ENCODE data around the gene NLK. TPM values are rescaled to one million over a fixed set of nuclear protein-coding genes. Genes with fewer than 3 reads are reported as not detected.
A peak's percentile ranks its signal among the peaks of the same experiment; 100 is the strongest.
"Not testable (repeated sequence)": the region's sequence is repeated elsewhere in the genome, so short reads cannot be mapped to it uniquely, and the experiment has no call there.

Gene NLK
- total and polyA plus RNA-seq, 4 donors, result 28.2 to 48.5 (median 34.6) TPM

DNA sequence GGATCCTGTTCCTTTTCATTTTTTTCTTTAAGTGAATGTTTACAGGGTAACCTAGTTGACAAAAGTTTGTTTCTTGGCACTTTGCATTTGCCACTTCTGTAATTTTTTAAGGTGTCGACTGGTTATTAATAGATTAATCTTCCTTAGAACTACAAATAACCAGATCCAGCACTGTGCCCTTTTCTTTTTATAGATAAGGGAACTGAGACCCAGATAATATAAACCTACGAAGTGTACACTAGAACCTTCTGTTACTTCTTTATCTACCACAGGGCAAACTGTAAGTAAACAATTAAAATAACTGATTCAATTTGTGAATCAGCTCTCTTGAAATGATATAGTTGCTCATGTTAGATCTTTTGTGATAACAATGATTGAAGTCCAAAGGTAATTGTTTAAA is 55.4 kb downstream of the NLK start:
- H3K27me3 ChIP-seq (ENCODE audit: control insufficient read depth, insufficient read depth, low read length), result no peaks in the 10 kb centered on the region
- no peaks in the 10 kb centered on the region for H3K4me1 ChIP-seq (ENCODE audit: control insufficient read depth, insufficient read depth, low read length)
- no peaks in the 10 kb centered on the region for H3K9me3 ChIP-seq (ENCODE audit: control insufficient read depth, insufficient read depth, low read length)
- no CpG with 5 or more reads among the region's 2 CpGs for WGBS (ENCODE audit: insufficient coverage)
- H3K36me3 ChIP-seq (ENCODE audit: control insufficient read depth, insufficient read depth, low read length), result no peaks in the 10 kb centered on the region
- DNase-seq (ENCODE audit: low read depth in 4 of 6, low spot score in 6 of 6), result no peak
- no peak overlapping the region for H3K4me3 ChIP-seq (ENCODE audit: low read depth, low read length)
- no peak overlapping the region for H3K27ac ChIP-seq (ENCODE audit: low read depth, low read length)

DNA sequence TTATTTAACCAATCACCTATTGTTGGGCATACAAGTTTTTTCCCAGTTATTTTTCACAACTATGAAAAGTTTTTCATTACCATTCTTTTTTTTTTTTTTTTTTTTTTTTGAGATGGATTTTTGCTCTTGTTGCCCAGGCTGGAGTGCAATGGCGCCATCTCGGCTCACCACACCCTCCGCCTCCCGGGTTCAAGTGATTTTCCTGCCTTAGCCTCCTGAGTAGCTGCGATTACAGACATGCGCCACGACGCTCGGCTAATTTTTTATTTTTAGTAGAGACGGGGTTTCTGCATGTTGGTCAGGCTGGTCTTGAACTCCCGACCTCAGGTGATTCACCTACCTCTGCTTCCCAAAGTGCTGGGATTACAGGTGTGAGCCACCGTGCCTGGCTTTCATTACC is 56.1 kb downstream of the NLK start:
- not testable (repeated sequence) for DNase-seq (ENCODE audit: low read depth in 4 of 6, low spot score in 6 of 6); H3K4me3 ChIP-seq (ENCODE audit: low read depth, low read length); H3K36me3 ChIP-seq (ENCODE audit: control insufficient read depth, insufficient read depth, low read length); H3K27ac ChIP-seq (ENCODE audit: low read depth, low read length); H3K9me3 ChIP-seq (ENCODE audit: control insufficient read depth, insufficient read depth, low read length); H3K27me3 ChIP-seq (ENCODE audit: control insufficient read depth, insufficient read depth, low read length); H3K4me1 ChIP-seq (ENCODE audit: control insufficient read depth, insufficient read depth, low read length)
- 98% methylated on average over 8 of the region's 12 CpGs for whole genome bisulfite sequencing (ENCODE audit: insufficient coverage)

DNA sequence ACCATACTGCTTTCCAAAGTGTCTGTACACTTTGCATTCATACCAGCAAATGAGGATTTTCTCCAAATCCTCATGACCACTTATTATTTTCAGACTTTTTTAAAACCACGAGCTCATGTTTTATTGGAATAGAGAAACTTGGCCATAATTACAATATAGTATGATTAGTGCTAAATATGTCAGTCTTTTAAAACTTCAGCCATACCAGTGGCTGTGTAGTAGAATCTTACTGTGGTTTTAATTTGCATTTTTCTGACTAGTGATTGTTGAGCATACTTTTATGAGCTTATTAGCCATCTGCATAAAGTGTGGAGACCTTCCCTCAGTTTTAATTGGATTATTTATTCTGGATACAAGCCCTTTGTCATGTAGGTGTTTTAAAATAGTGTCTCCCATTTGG is 57.8 kb downstream of the NLK start:
- no peaks in the 10 kb centered on the region for H3K27me3 ChIP-seq (ENCODE audit: control insufficient read depth, insufficient read depth, low read length)
- no peak overlapping the region for H3K27ac ChIP-seq (ENCODE audit: low read depth, low read length)
- DNase-seq (ENCODE audit: low read depth in 4 of 6, low spot score in 6 of 6), result no peak
- no CpG with 5 or more reads among the region's 1 CpG for WGBS (ENCODE audit: insufficient coverage)
- H3K4me1 ChIP-seq (ENCODE audit: control insufficient read depth, insufficient read depth, low read length), result no peaks in the 10 kb centered on the region
- H3K4me3 ChIP-seq (ENCODE audit: low read depth, low read length), result no peak overlapping the region
- H3K36me3 ChIP-seq (ENCODE audit: control insufficient read depth, insufficient read depth, low read length), result no peaks in the 10 kb centered on the region
- no peaks in the 10 kb centered on the region for H3K9me3 ChIP-seq (ENCODE audit: control insufficient read depth, insufficient read depth, low read length)

DNA sequence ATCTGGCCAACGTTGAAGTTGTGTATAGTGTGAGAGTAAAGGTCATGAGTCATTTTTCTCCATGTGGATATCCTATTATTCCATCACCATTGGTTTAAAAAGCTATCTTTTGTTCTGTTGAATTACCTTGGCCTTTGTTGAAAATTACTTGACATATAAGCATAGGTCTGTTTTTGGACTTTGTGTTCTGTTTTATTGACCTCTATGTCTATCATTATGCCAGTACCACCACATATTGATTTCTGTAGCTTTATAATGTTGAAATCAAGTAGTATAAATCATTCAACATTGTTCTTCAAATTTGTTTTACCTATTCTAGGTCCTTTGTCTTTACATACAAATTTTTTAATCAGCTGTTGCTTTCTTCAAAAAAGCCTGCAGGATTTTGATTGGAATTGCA is 58.5 kb downstream of the NLK start:
- Histone ChIP-seq H3K27ac (ENCODE audit: low read depth, low read length) (no peak overlapping the region), H3K36me3 (ENCODE audit: control insufficient read depth, insufficient read depth, low read length) (no peaks in the 10 kb centered on the region), H3K27me3 (ENCODE audit: control insufficient read depth, insufficient read depth, low read length) (no peaks in the 10 kb centered on the region), H3K4me3 (ENCODE audit: low read depth, low read length) (no peak overlapping the region), H3K4me1 (ENCODE audit: control insufficient read depth, insufficient read depth, low read length) (no peaks in the 10 kb centered on the region), H3K9me3 (ENCODE audit: control insufficient read depth, insufficient read depth, low read length) (no peaks in the 10 kb centered on the region)
- DNase-seq (ENCODE audit: low read depth in 4 of 6, low spot score in 6 of 6), result no peak
- WGBS (ENCODE audit: insufficient coverage), result no CpG with 5 or more reads among the region's 1 CpG

DNA sequence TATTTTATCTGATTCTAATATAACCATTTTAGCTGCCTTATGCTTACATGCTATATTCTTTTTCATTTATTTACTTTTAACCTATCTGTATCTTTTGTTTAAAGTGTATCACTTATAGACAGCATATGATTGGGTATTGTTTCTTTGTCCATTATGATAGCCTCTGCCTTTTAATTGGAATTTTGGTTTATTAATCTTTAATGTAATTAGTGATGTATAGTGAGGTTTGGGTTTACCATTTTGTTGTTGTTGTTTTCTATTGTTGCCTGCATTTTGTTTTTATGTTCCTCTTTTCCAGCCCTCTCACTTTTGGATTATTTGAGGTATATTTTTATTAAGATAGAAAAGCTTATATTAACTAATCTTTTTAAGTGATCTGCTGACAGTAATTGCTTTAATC is 59.4 kb downstream of the NLK start:
- Histone ChIP-seq H3K27ac (ENCODE audit: low read depth, low read length) (no peak overlapping the region), H3K4me3 (ENCODE audit: low read depth, low read length) (no peak overlapping the region), H3K27me3 (ENCODE audit: control insufficient read depth, insufficient read depth, low read length) (no peaks in the 10 kb centered on the region), H3K4me1 (ENCODE audit: control insufficient read depth, insufficient read depth, low read length) (no peaks in the 10 kb centered on the region), H3K36me3 (ENCODE audit: control insufficient read depth, insufficient read depth, low read length) (no peaks in the 10 kb centered on the region), H3K9me3 (ENCODE audit: control insufficient read depth, insufficient read depth, low read length) (no peaks in the 10 kb centered on the region)
- no peak for DNase-seq (ENCODE audit: low read depth in 4 of 6, low spot score in 6 of 6)

DNA sequence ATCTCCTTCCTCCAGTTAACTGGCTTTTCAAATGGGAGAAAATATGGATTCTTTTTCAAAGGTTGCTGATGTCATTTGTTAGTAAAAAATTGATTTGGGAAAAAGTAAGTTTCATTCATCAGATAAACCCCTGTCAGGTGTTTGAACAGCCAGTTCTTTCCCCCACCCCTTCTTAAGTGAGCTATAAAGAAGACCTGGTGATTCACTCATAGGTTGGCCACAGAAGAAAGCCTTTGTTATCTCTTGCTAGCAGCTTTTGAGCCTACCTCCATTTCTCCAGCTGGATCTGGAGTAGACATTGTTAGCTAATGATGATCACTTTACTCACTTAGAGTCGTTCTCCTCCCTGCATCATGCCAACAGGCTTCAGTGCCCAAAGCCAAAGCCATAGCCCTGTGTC is 63.0 kb downstream of the NLK start:
- WGBS (ENCODE audit: insufficient coverage), result no CpG with 5 or more reads among the region's 1 CpG

DNA sequence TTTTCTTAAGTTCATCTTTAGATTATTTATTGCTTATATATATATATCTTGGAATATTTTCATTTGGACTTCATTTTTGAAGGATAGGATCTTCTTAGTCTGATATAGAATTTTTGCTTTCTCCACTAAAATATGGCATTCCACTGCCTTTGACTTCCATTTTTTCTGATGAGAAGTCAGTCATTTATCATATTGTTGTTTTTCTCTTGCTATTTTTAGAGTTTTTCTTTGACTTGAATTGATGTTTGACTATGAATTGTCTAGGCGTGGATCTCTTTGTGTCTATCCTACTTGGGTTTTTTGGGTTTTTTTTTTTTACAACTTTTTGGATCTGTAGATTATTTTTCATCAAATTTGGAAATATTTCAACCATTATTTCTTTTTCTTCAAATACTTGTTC is 67.7 kb downstream of the NLK start:
- Histone ChIP-seq H3K27me3 (ENCODE audit: control insufficient read depth, insufficient read depth, low read length) (no peaks in the 10 kb centered on the region), H3K4me1 (ENCODE audit: control insufficient read depth, insufficient read depth, low read length) (no peaks in the 10 kb centered on the region), H3K9me3 (ENCODE audit: control insufficient read depth, insufficient read depth, low read length) (no peaks in the 10 kb centered on the region), H3K27ac (ENCODE audit: low read depth, low read length) (no peak overlapping the region), H3K4me3 (ENCODE audit: low read depth, low read length) (no peak overlapping the region), H3K36me3 (ENCODE audit: control insufficient read depth, insufficient read depth, low read length) (no peaks in the 10 kb centered on the region)
- no CpG with 5 or more reads among the region's 1 CpG for WGBS (ENCODE audit: insufficient coverage)
- DNase-seq (ENCODE audit: low read depth in 4 of 6, low spot score in 6 of 6), result no peak

More for the DNA sequence above, 63.0 kb downstream of the NLK start:
- Histone ChIP-seq H3K9me3 (ENCODE audit: control insufficient read depth, insufficient read depth, low read length) (no peaks in the 10 kb centered on the region), H3K4me3 (ENCODE audit: low read depth, low read length) (no peak overlapping the region), H3K27me3 (ENCODE audit: control insufficient read depth, insufficient read depth, low read length) (no peaks in the 10 kb centered on the region), H3K27ac (ENCODE audit: low read depth, low read length) (no peak overlapping the region), H3K4me1 (ENCODE audit: control insufficient read depth, insufficient read depth, low read length) (no peaks in the 10 kb centered on the region), H3K36me3 (ENCODE audit: control insufficient read depth, insufficient read depth, low read length) (no peaks in the 10 kb centered on the region)
- DNase-seq (ENCODE audit: low read depth in 4 of 6, low spot score in 6 of 6), result no peak

DNA sequence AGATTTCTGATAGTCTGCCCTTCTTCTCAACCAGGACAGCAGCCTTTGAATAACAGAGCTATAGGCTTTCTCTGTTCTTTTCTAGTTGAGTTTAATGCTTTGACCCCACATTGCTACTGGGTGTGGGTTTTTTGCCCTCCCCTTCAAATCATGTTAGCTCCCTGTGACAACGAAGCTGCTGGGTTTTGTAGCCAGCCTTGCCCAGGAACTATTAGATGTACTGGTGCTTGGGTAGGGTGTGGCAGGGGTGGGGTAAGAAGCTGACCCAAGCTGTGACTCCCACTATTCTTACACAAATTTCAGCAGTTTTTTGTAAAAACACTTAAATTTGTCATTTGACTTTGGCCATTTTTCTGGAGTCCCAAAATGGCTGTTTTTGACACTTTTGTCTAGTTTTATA is 69.7 kb downstream of the NLK start:
- peak overlapping the region; percentile 68 for H3K27ac ChIP-seq (ENCODE audit: low read depth, low read length)

DNA sequence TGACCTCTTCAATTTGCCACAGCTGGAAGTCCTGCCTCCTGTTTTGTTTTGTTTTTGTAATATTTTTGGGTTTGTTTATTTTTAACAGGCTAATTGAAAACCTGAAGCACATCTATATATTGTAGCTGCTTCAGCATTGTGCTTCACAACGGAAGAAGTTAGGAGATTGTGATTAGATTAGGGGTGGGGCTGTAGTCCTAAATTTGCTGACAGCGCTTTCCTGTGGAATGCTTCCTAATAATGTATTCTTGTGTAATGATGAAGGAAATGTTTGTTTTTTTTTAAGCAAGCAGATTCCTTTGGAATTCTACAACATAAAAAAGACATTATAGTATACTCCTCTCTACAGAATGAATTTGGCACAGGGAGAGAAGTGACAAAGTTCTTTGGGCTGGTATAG is 70.1 kb downstream of the NLK start:
- 79% methylated on average over 2 of the region's 2 CpGs for WGBS (ENCODE audit: insufficient coverage)
- Histone ChIP-seq H3K4me1 (ENCODE audit: control insufficient read depth, insufficient read depth, low read length) (no peaks in the 10 kb centered on the region), H3K4me3 (ENCODE audit: low read depth, low read length) (no peak overlapping the region), H3K27ac (ENCODE audit: low read depth, low read length) (peak overlapping the region; percentile 68), H3K36me3 (ENCODE audit: control insufficient read depth, insufficient read depth, low read length) (no peaks in the 10 kb centered on the region), H3K9me3 (ENCODE audit: control insufficient read depth, insufficient read depth, low read length) (no peaks in the 10 kb centered on the region), H3K27me3 (ENCODE audit: control insufficient read depth, insufficient read depth, low read length) (no peaks in the 10 kb centered on the region)
- DNase-seq (ENCODE audit: low read depth in 4 of 6, low spot score in 6 of 6), result no peak

More for the DNA sequence above, 69.7 kb downstream of the NLK start:
- no peak for DNase-seq (ENCODE audit: low read depth in 4 of 6, low spot score in 6 of 6)
- no peaks in the 10 kb centered on the region for H3K36me3 ChIP-seq (ENCODE audit: control insufficient read depth, insufficient read depth, low read length)
- no peaks in the 10 kb centered on the region for H3K9me3 ChIP-seq (ENCODE audit: control insufficient read depth, insufficient read depth, low read length)
- no peaks in the 10 kb centered on the region for H3K4me1 ChIP-seq (ENCODE audit: control insufficient read depth, insufficient read depth, low read length)
- no peaks in the 10 kb centered on the region for H3K27me3 ChIP-seq (ENCODE audit: control insufficient read depth, insufficient read depth, low read length)
- H3K4me3 ChIP-seq (ENCODE audit: low read depth, low read length), result no peak overlapping the region
- no CpG with 5 or more reads among the region's 1 CpG for WGBS (ENCODE audit: insufficient coverage)

DNA sequence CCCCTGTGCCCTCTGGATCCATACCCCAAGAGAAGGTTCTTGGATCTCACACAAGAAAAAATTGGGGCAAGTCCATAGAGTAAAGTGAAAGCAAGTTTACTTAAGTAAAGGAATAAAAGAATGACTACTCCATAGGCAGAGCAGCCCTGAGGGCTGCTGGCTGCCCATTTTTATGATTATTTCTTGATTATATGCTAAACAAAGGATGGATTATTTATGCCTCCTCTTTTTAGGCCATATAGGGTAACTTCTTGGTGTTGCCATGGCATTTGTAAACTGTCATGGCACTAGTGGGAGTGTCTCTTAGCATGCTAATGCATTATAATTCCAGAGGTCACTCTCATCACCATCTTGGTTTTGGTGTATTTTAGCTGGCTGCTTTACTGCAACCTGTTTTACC is 70.8 kb downstream of the NLK start:
- H3K4me1 ChIP-seq (ENCODE audit: control insufficient read depth, insufficient read depth, low read length), result no peaks in the 10 kb centered on the region
- H3K27ac ChIP-seq (ENCODE audit: low read depth, low read length), result no peak overlapping the region
- H3K4me3 ChIP-seq (ENCODE audit: low read depth, low read length), result no peak overlapping the region
- no peaks in the 10 kb centered on the region for H3K9me3 ChIP-seq (ENCODE audit: control insufficient read depth, insufficient read depth, low read length)
- H3K36me3 ChIP-seq (ENCODE audit: control insufficient read depth, insufficient read depth, low read length), result no peaks in the 10 kb centered on the region
- H3K27me3 ChIP-seq (ENCODE audit: control insufficient read depth, insufficient read depth, low read length), result no peaks in the 10 kb centered on the region
- DNase-seq (ENCODE audit: low read depth in 4 of 6, low spot score in 6 of 6), result no peak

DNA sequence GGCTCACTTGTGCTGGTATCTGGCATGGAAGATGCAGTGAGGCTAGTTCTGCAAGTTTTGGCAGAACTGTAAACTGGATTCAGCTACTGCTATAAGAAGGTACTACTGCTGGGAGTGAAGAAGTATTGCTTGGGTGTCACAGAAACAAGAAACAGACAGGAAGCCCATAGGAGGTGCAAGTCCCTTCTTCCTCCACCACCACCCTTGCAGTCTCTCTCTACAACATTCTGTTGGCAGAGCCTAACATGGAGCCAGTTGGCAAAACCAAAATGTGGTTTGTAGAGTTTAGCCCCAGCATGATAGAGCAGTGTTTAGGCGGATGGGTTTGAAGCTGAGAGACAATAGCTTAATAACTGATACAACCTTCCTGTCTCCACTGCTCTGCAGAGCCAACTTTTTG is 72.6 kb downstream of the NLK start:
- no peaks in the 10 kb centered on the region for H3K4me1 ChIP-seq (ENCODE audit: control insufficient read depth, insufficient read depth, low read length)
- no peak overlapping the region for H3K27ac ChIP-seq (ENCODE audit: low read depth, low read length)
- DNase-seq (ENCODE audit: low read depth in 4 of 6, low spot score in 6 of 6), result no peak
- no peaks in the 10 kb centered on the region for H3K27me3 ChIP-seq (ENCODE audit: control insufficient read depth, insufficient read depth, low read length)
- H3K4me3 ChIP-seq (ENCODE audit: low read depth, low read length), result no peak overlapping the region
- H3K36me3 ChIP-seq (ENCODE audit: control insufficient read depth, insufficient read depth, low read length), result no peaks in the 10 kb centered on the region
- no CpG with 5 or more reads among the region's 1 CpG for WGBS (ENCODE audit: insufficient coverage)
- H3K9me3 ChIP-seq (ENCODE audit: control insufficient read depth, insufficient read depth, low read length), result no peaks in the 10 kb centered on the region
